OCI-LY7 (cell line): ENCODE measurements around the gene PRRG4. TPM values are rescaled to one million over a fixed set of nuclear protein-coding genes. Genes with fewer than 3 reads are reported as not detected.

ENCODE experiments used
- BruUV-seq: library from RNA; stranded (reverse); fragments of 400-500 nt; replicated peaks from 2 replicates; lab custom pipeline; 2021; lab: Mats Ljungman, UMichigan
- CTCF ChIA-PET: fragments of 300-600 bp; sonication (Branson Sonifier 250); formaldehyde crosslinking; loops from one replicate; lab custom pipeline; 2022; ENCODE audit warnings: antibody characterized with exemption; ENCODE audit not compliant: unreplicated experiment; lab: Charles Lee
- POLR2A ChIA-PET: fragments of 300-600 bp; sonication (Branson Sonifier 250); formaldehyde crosslinking; loops from one replicate; lab custom pipeline; 2022; ENCODE audit warnings: antibody characterized with exemption; lab: Charles Lee
- DNase-seq: peaks from one replicate; pipeline ENCODE4 v3.0.0-alpha.2; 2015; ENCODE audit warnings: low spot score
- H2AFZ ChIP-seq: fragments of 200-600 bp; sonication (generic), shearing (Covaris generic); 2 replicates; pipeline ENCODE4 v1.6.1; 2014; ENCODE audit warnings: mild to moderate bottlenecking, antibody characterized with exemption, low read length, moderate library complexity
- H3K27ac ChIP-seq: fragments of 200-600 bp; sonication (generic); 2 replicates; pipeline ENCODE4 v1.5.1; 2014; ENCODE audit warnings: mixed run types, low read depth, mild to moderate bottlenecking, moderate library complexity, low read length, inconsistent platforms; ENCODE audit not compliant: poor library complexity, severe bottlenecking
- H3K36me3 ChIP-seq: fragments of 200-600 bp; sonication (generic); 2 replicates; pipeline ENCODE4 v1.6.1; 2014; ENCODE audit warnings: mild to moderate bottlenecking, antibody characterized with exemption, low read length, moderate library complexity, mixed read lengths; ENCODE audit not compliant: insufficient read depth
- H3K4me1 ChIP-seq: fragments of 200-600 bp; sonication (generic); 2 replicates; pipeline ENCODE4 v1.5.1; 2014; ENCODE audit warnings: mild to moderate bottlenecking, low read length; ENCODE audit not compliant: insufficient read depth, poor library complexity, severe bottlenecking
- H3K4me2 ChIP-seq: fragments of 200-600 bp; sonication (generic); 2 replicates; pipeline ENCODE4 v1.6.1; 2014; ENCODE audit warnings: mild to moderate bottlenecking, low read length
- H3K4me3 ChIP-seq: fragments of 200-600 bp; sonication (generic); 2 replicates; pipeline ENCODE4 v1.5.1; 2014; ENCODE audit warnings: mild to moderate bottlenecking, low read depth, low read length; ENCODE audit not compliant: poor library complexity, severe bottlenecking
- H3K79me2 ChIP-seq: fragments of 200-600 bp; sonication (generic); 2 replicates; pipeline ENCODE4 v1.6.1; 2016; ENCODE audit warnings: low read depth, mild to moderate bottlenecking, low read length, moderate library complexity, mixed read lengths; ENCODE audit not compliant: insufficient read depth
- H3K9me2 ChIP-seq: fragments of 200-600 bp; sonication (generic); 2 replicates; pipeline ENCODE4 v1.6.1; 2016; ENCODE audit warnings: mild to moderate bottlenecking, low read length, mixed read lengths; ENCODE audit not compliant: insufficient read depth
- H3K9me3 ChIP-seq: fragments of 200-600 bp; sonication (generic); 2 replicates; pipeline ENCODE4 v1.6.1; 2014; ENCODE audit warnings: mild to moderate bottlenecking, mixed run types, low read length, mixed read lengths
- H4K20me1 ChIP-seq: fragments of 200-600 bp; sonication (generic); 2 replicates; pipeline ENCODE4 v1.6.1; 2014; ENCODE audit warnings: mild to moderate bottlenecking, antibody characterized with exemption, low read length, moderate library complexity, mixed read lengths; ENCODE audit not compliant: insufficient read depth
- CTCF ChIP-seq: fragments of 200-600 bp; sonication (generic); conservative IDR thresholded peaks from 2 replicates; pipeline ENCODE4 v1.5.1; 2014; ENCODE audit warnings: mild to moderate bottlenecking, antibody characterized with exemption, low read length, moderate library complexity, mixed read lengths
- EZH2phosphoT487 ChIP-seq: fragments of 200-600 bp; sonication (generic); IDR thresholded peaks from 2 replicates; pipeline ENCODE4 v1.6.1; 2018; ENCODE audit warnings: low read depth, borderline replicate concordance, mild to moderate bottlenecking, mixed run types, antibody characterized with exemption, low read length, moderate library complexity, mixed read lengths
- intact Hi-C: fragments of 100-400 bp; cut with micrococcal nuclease; formaldehyde crosslinking; loops from one replicate; pipeline ENCODE4 v1.10.0; 2022; ENCODE audit not compliant: unreplicated experiment
- total RNA-seq, 2 experiments: library from RNA; depleted of rRNA in 1 of 2; stranded (reverse); fragments of >200 nt in 1 of 2; shearing (Covaris generic) in 1 of 2; gene quantifications; 2 replicates each; pipeline ENCODE4 v1.2.3, GENCODE V29; 2014 to 2022

Gene PRRG4
- total RNA-seq, 2 experiments from 2014 or later, result not detected

- ChIA-PET CTCF (no interaction called here), POLR2A (interaction anchor here (0.6 kb wide), 1 partner anchor 106 kb away, joined by 3 read pairs; no protein-coding TSS in a partner anchor)
- H3K9me3 ChIP-seq, result no peaks in the 10 kb centered on the region
- no peaks in the 10 kb centered on the region for H3K36me3 ChIP-seq
- intact Hi-C loops, result no loop called here
- no peak overlapping the region for H3K4me3 ChIP-seq
- TF ChIP-seq CTCF, result no peak
- TF ChIP-seq EZH2phosphoT487, result no peak
- BruUV-seq, result no TSS peak
- H3K4me2 ChIP-seq, result no peak overlapping the region
- no peak overlapping the region for H2AFZ ChIP-seq
- no peak for DNase-seq
- H3K4me1 ChIP-seq, result no peaks in the 10 kb centered on the region
- H3K79me2 ChIP-seq, result no peaks in the 10 kb centered on the region
- no peak overlapping the region for H3K27ac ChIP-seq
- H3K9me2 ChIP-seq, result no peaks in the 10 kb centered on the region
- H4K20me1 ChIP-seq, result no peaks in the 10 kb centered on the region
Observed at GRCh38 chr11:32852207-32852606, 22.5 kb downstream of the PRRG4 start.

- Histone ChIP-seq H3K4me1 (no peaks in the 10 kb centered on the region), H3K4me2 (no peak overlapping the region), H3K9me3 (no peaks in the 10 kb centered on the region), H3K4me3 (no peak overlapping the region), H3K36me3 (no peaks in the 10 kb centered on the region), H3K79me2 (no peaks in the 10 kb centered on the region), H3K27ac (no peak overlapping the region), H4K20me1 (no peaks in the 10 kb centered on the region), H3K9me2 (no peaks in the 10 kb centered on the region), H2AFZ (no peak overlapping the region)
- DNase-seq, result no peak
- TF ChIP-seq EZH2phosphoT487, result no peak
- no peak for TF ChIP-seq CTCF
- ChIA-PET POLR2A (no interaction called here), CTCF (no interaction called here)
- BruUV-seq, result no TSS peak
- intact Hi-C loops, result no loop called here
Observed at GRCh38 chr11:32855601-32856000, 25.9 kb downstream of the PRRG4 start.

- Histone ChIP-seq H3K27ac (no peak overlapping the region), H3K9me3 (no peaks in the 10 kb centered on the region), H3K36me3 (no peaks in the 10 kb centered on the region), H3K79me2 (no peaks in the 10 kb centered on the region), H3K9me2 (no peaks in the 10 kb centered on the region), H2AFZ (no peak overlapping the region), H4K20me1 (no peaks in the 10 kb centered on the region), H3K4me2 (no peak overlapping the region), H3K4me3 (no peak overlapping the region), H3K4me1 (no peaks in the 10 kb centered on the region)
- no peak for DNase-seq
- TF ChIP-seq CTCF (no peak), EZH2phosphoT487 (no peak)
- CTCF ChIA-PET, result no interaction called here
- BruUV-seq, result no TSS peak
- POLR2A ChIA-PET, result interaction anchor here (0.8 kb wide), 1 partner anchor 14 kb away, joined by 3 read pairs; no protein-coding TSS in a partner anchor
- intact Hi-C loops, result no loop called here
Observed at GRCh38 chr11:32858731-32859130, 29.0 kb downstream of the PRRG4 start.
